GM23338 (cell line): Measurements from ENCODE around the gene PRKCD. TPM values are rescaled to one million over a fixed set of nuclear protein-coding genes. Genes with fewer than 3 reads are reported as not detected.

Experiments used
- ATAC-seq: fragments of 200-7000 bp; cut with Tn5 transposase; 3 replicates; pipeline ENCODE4 v1.9.1; 2020
- DNase-seq: peaks from one replicate; pipeline ENCODE4 v3.0.0-alpha.2; 2015; ENCODE audit warnings: low spot score
- H2AFZ ChIP-seq: fragments of 200-600 bp; sonication (generic); 2 replicates; pipeline ENCODE4 v1.8.0; 2016; ENCODE audit warnings: antibody characterized with exemption, mild to moderate bottlenecking, moderate library complexity
- H3F3A ChIP-seq: fragments of 200-600 bp; sonication (generic); replicated peaks from 2 replicates; pipeline ENCODE4 v1.8.0; 2017; ENCODE audit warnings: antibody characterized with exemption, mixed run types, low read depth
- H3K27ac ChIP-seq: fragments of 200-600 bp; sonication (generic); 2 replicates; pipeline ENCODE4 v1.6.1; 2016; ENCODE audit warnings: low read depth
- H3K27me3 ChIP-seq: fragments of 200-600 bp; sonication (generic); 2 replicates; pipeline ENCODE4 v1.8.0; 2016; ENCODE audit warnings: mild to moderate bottlenecking, mixed run types, moderate library complexity; ENCODE audit not compliant: insufficient read depth
- H3K36me3 ChIP-seq: fragments of 200-600 bp; sonication (generic); 2 replicates; pipeline ENCODE4 v1.8.0; 2016; ENCODE audit warnings: mild to moderate bottlenecking; ENCODE audit not compliant: insufficient read depth
- H3K4me1 ChIP-seq: fragments of 200-600 bp; sonication (generic); 2 replicates; pipeline ENCODE4 v1.8.0; 2016; ENCODE audit warnings: mild to moderate bottlenecking, moderate library complexity; ENCODE audit not compliant: insufficient read depth
- H3K4me2 ChIP-seq: fragments of 200-600 bp; sonication (generic); 2 replicates; pipeline ENCODE4 v1.7.1; 2017; ENCODE audit warnings: mixed run types
- H3K4me3 ChIP-seq: fragments of 200-600 bp; sonication (generic); 2 replicates; pipeline ENCODE4 v1.6.1; 2016; ENCODE audit warnings: mixed run types
- H3K79me2 ChIP-seq: fragments of 200-600 bp; sonication (generic); replicated peaks from 2 replicates; pipeline ENCODE4 v1.8.0; 2017; ENCODE audit warnings: mild to moderate bottlenecking; ENCODE audit not compliant: insufficient read depth
- H3K9me2 ChIP-seq: fragments of 200-600 bp; sonication (generic); 2 replicates; pipeline ENCODE4 v1.8.0; 2017; ENCODE audit not compliant: insufficient read depth
- H4K20me1 ChIP-seq: fragments of 200-600 bp; sonication (generic); replicated peaks from 2 replicates; pipeline ENCODE4 v1.8.0; 2017; ENCODE audit warnings: mild to moderate bottlenecking; ENCODE audit not compliant: insufficient read depth
- H3K27ac Mint-ChIP-seq: 2 replicates; pipeline ENCODE4 v1.8.0; 2020; ENCODE audit warnings: inconsistent platforms, mild to moderate bottlenecking, moderate library complexity, mixed read lengths
- H3K27me3 Mint-ChIP-seq: 3 replicates; pipeline ENCODE4 v1.8.0; 2022; ENCODE audit warnings: low read depth, mild to moderate bottlenecking, moderate library complexity, mixed read lengths, inconsistent platforms; ENCODE audit not compliant: insufficient read depth, poor library complexity
- H3K36me3 Mint-ChIP-seq: 3 replicates; pipeline ENCODE4 v1.8.0; 2021; ENCODE audit warnings: low read depth, mild to moderate bottlenecking, inconsistent platforms, moderate library complexity, mixed read lengths
- H3K4me1 Mint-ChIP-seq: 3 replicates; pipeline ENCODE4 v1.8.0; 2020; ENCODE audit warnings: mild to moderate bottlenecking, inconsistent platforms, mixed read lengths
- H3K4me3 Mint-ChIP-seq: 3 replicates; pipeline ENCODE4 v1.8.0; 2021; ENCODE audit warnings: moderate library complexity, mild to moderate bottlenecking, inconsistent platforms, mixed read lengths
- H3K9me3 Mint-ChIP-seq: 3 replicates; pipeline ENCODE4 v1.8.0; 2020; ENCODE audit warnings: moderate library complexity, mild to moderate bottlenecking, inconsistent platforms, mixed read lengths
- CREB1 ChIP-seq: fragments of 250-450 bp; sonication (Bioruptor Pico); IDR thresholded peaks from 2 replicates; pipeline ENCODE4 v1.5.0; 2020; ENCODE audit warnings: low read depth, mild to moderate bottlenecking, moderate library complexity
- CTCF ChIP-seq, 2 experiments: fragments of 200-600 bp in 1 of 2; sonication (generic) in 1 of 2; conservative IDR thresholded peaks; 2 replicates each; pipeline versions ENCODE4 v1.5.1 to v1.6.1; 2016 to 2017; ENCODE audit warnings: antibody characterized with exemption in 2 of 2, low read depth in 2 of 2, mild to moderate bottlenecking in 2 of 2, moderate library complexity in 1 of 2
- ETS1 ChIP-seq: IDR thresholded peaks from 2 replicates; pipeline ENCODE4 v1.6.1; 2016; ENCODE audit warnings: antibody characterized with exemption
- EZH2 ChIP-seq: fragments of 200-600 bp; sonication (generic); IDR thresholded peaks from one replicate; pipeline ENCODE4 v1.8.0; 2017; ENCODE audit warnings: antibody characterized with exemption, mild to moderate bottlenecking, low read depth; ENCODE audit not compliant: unreplicated experiment
- EZH2phosphoT487 ChIP-seq: fragments of 200-600 bp; sonication (generic); IDR thresholded peaks from one replicate; pipeline ENCODE4 v1.8.1; 2018; ENCODE audit warnings: antibody characterized with exemption; ENCODE audit not compliant: unreplicated experiment
- JUNB ChIP-seq: IDR thresholded peaks from one replicate; pipeline ENCODE4 v1.6.1; 2016; ENCODE audit warnings: antibody characterized with exemption; ENCODE audit not compliant: unreplicated experiment
- POLR2AphosphoS5 ChIP-seq: IDR thresholded peaks from 2 replicates; pipeline ENCODE4 v1.6.1; 2016; ENCODE audit warnings: antibody characterized with exemption, low read depth
- REST ChIP-seq: IDR thresholded peaks from one replicate; pipeline ENCODE4 v1.6.1; 2018; ENCODE audit warnings: antibody characterized with exemption; ENCODE audit not compliant: unreplicated experiment
- STAT1 ChIP-seq: IDR thresholded peaks from one replicate; pipeline ENCODE4 v1.6.1; 2016; ENCODE audit warnings: antibody characterized with exemption; ENCODE audit not compliant: unreplicated experiment
- ZNF114 ChIP-seq: fragments of 250-450 bp; sonication (Bioruptor Pico); IDR thresholded peaks from 2 replicates; pipeline ENCODE4 v1.5.0; 2020; ENCODE audit warnings: mild to moderate bottlenecking, moderate library complexity
- ZNF331 ChIP-seq: fragments of 250-450 bp; sonication (Bioruptor Pico); IDR thresholded peaks from 2 replicates; pipeline ENCODE4 v1.5.0; 2020; ENCODE audit warnings: low read depth, mild to moderate bottlenecking, moderate library complexity
- ZNF462 ChIP-seq: fragments of 250-450 bp; sonication (Bioruptor Pico); IDR thresholded peaks from 2 replicates; pipeline ENCODE4 v1.5.0; 2020; ENCODE audit warnings: mild to moderate bottlenecking, moderate library complexity
- polyA plus RNA-seq: library from polyadenylated mRNA; unstranded; fragments of >200 nt; fragmentation: Nextera tagmentation; extraction: Ambion mirVana; gene quantifications from 2 replicates; pipeline ENCODE4 v1.2.1, GENCODE V29; 2016
- total RNA-seq: library from RNA; depleted of rRNA; stranded (reverse); fragments of >200 nt; shearing (Covaris generic); gene quantifications from 2 replicates; pipeline ENCODE4 v1.2.3, GENCODE V29; 2014

Gene PRKCD
- total and polyA plus RNA-seq, 2 experiments from 2014 or later: 11.3 to 11.8 TPM

GRCh38 chr3:53114412-53115074 lies 46.5 kb upstream of the PRKCD start:
- ATAC-seq (no peak), DNase-seq (no peak)
- H3K27me3 Mint-ChIP-seq: no peaks in the 10 kb centered on the region
- Histone ChIP-seq H2AFZ (no peak overlapping the region), H3K36me3 (peaks cover 6% of the 10 kb centered on the region), H3F3A (no peaks in the 10 kb centered on the region), H3K27me3 (no peaks in the 10 kb centered on the region), H3K4me2 (no peak overlapping the region), H4K20me1 (no peaks in the 10 kb centered on the region), H3K4me3 (no peak overlapping the region), H3K9me2 (no peaks in the 10 kb centered on the region), H3K27ac (no peak overlapping the region), H3K4me1 (no peaks in the 10 kb centered on the region; the same call in 1 of the 2 replicates), H3K79me2 (no peaks in the 10 kb centered on the region)
- peaks cover 17% of the 10 kb centered on the region for H3K36me3 Mint-ChIP-seq
- no peaks in the 10 kb centered on the region for H3K9me3 Mint-ChIP-seq
- peaks cover 2% of the 10 kb centered on the region; the same call in 2 of the 3 replicates for H3K4me1 Mint-ChIP-seq
- TF ChIP-seq STAT1 (no peak), REST (no peak), CTCF (conservative IDR thresholded peaks at IDR 0.05; ENCODE audit: low read depth in 2 of 2) (no peak), ZNF331 (CRISPR knock-in tag) (no peak), ZNF462 (CRISPR knock-in tag) (no peak), ZNF114 (no peak), EZH2phosphoT487 (no peak), POLR2AphosphoS5 (no peak), EZH2 (no peak), JUNB (no peak), ETS1 (no peak), CREB1 (CRISPR knock-in tag) (no peak)
- no peak overlapping the region for H3K27ac Mint-ChIP-seq
- no peak overlapping the region for H3K4me3 Mint-ChIP-seq
